NCI-H1930 (cell line): ENCODE measurements around the gene SLC18A3.
A peak's percentile ranks its signal among the peaks of the same experiment; 100 is the strongest.

Experiments
- DNase-seq, 2 experiments: peaks; one replicate each; lab custom pipeline; 2025; lab: John Stamatoyannopoulos, UW

SLC18A3 gene

GRCh38 chr10:49596493-49596809, 13.7 kb upstream of the SLC18A3 start:
- no peak for DNase-seq

GRCh38 chr10:49596836-49597235, 13.3 kb upstream of the SLC18A3 start:
- DNase-seq = no peak

GRCh38 chr10:49597426-49598163, 12.5 kb upstream of the SLC18A3 start:
- no peak for DNase-seq

- DNase-seq = no peak
Observed at GRCh38 chr10:49598164-49598856, 11.8 kb upstream of the SLC18A3 start.

GRCh38 chr10:49598986-49599385, 11.1 kb upstream of the SLC18A3 start:
- no peak for DNase-seq

- no peak for DNase-seq
Observed at GRCh38 chr10:49599546-49599945, 10.6 kb upstream of the SLC18A3 start.

- no peak for DNase-seq
Observed at GRCh38 chr10:49600046-49600445, 10.1 kb upstream of the SLC18A3 start.

GRCh38 chr10:49600781-49601400, 9.2 kb upstream of the SLC18A3 start:
- DNase-seq = no peak

GRCh38 chr10:49601857-49602256, 8.3 kb upstream of the SLC18A3 start:
- no peak for DNase-seq

GRCh38 chr10:49602380-49603023, 7.6 kb upstream of the SLC18A3 start:
- no peak for DNase-seq

- DNase-seq = no peak
Observed at GRCh38 chr10:49605216-49605938, 4.7 kb upstream of the SLC18A3 start.

- DNase-seq = no peak
Observed at GRCh38 chr10:49605939-49606509, 4.1 kb upstream of the SLC18A3 start.

- DNase-seq = no peak
Observed at GRCh38 chr10:49606981-49607535, 3.1 kb upstream of the SLC18A3 start.

- DNase-seq = no peak
Observed at GRCh38 chr10:49608166-49609005, 1.7 kb upstream of the SLC18A3 start.

- no peak for DNase-seq
Observed at GRCh38 chr10:49609006-49609282, 1.2 kb upstream of the SLC18A3 start.

GRCh38 chr10:49609283-49610113, 612 bp upstream of the SLC18A3 start:
- DNase-seq = no peak

GRCh38 chr10:49610458-49611165, 502 bp downstream of the SLC18A3 start:
- DNase-seq = no peak

GRCh38 chr10:49611166-49611815, 1.2 kb downstream of the SLC18A3 start:
- peak; percentile 1 to 2 for DNase-seq
